ENCODE data around the gene GPR84. TPM values are rescaled to one million over a fixed set of nuclear protein-coding genes. Genes with fewer than 3 reads are reported as not detected.
"Not testable (repeated sequence)": the region's sequence is repeated elsewhere in the genome, so short reads cannot be mapped to it uniquely, and the experiment has no call there.

Gene GPR84
- total and polyA plus RNA-seq, 2 experiments from 2014 or later: not detected

GRCh38 chr12:54356951-54357356, 7.3 kb downstream of the GPR84 start:
- Histone ChIP-seq H4K20me1 (ENCODE audit: insufficient read depth) (no peaks in the 10 kb centered on the region), H3K27ac (no peak overlapping the region), H3K36me3 (ENCODE audit: low read depth) (no peaks in the 10 kb centered on the region), H3K9ac (no peak overlapping the region), H3K79me2 (ENCODE audit: insufficient read depth) (no peaks in the 10 kb centered on the region), H3K9me3 (ENCODE audit: low read depth) (no peaks in the 10 kb centered on the region), H3K4me3 (no peak overlapping the region), H3K9me2 (ENCODE audit: insufficient read depth) (no peaks in the 10 kb centered on the region), H3K4me1 (ENCODE audit: insufficient read depth) (peaks cover 37% of the 10 kb centered on the region), H3K27me3 (replicated peaks; ENCODE audit: insufficient read depth) (no peaks in the 10 kb centered on the region), H2AFZ (no peak overlapping the region), H3F3A (ENCODE audit: insufficient read depth) (peaks cover 21% of the 10 kb centered on the region), H3K4me2 (ENCODE audit: unreplicated experiment) (no peak overlapping the region)
- in situ Hi-C loops (cut with MboI): no loop called here
- no peak for DNase-seq
- no peak for TF ChIP-seq EZH2phosphoT487 (IDR thresholded peaks at IDR 0.05; ENCODE audit: insufficient read depth, low read depth)
- no peak for TF ChIP-seq EZH2 (IDR thresholded peaks at IDR 0.05; ENCODE audit: insufficient read depth, poor library complexity, severe bottlenecking)
- WGBS, 2 experiments (ENCODE audit: low coverage in 1 of 2, low lambda C conversion rate in 2 of 2, missing lambda C conversion rate in 2 of 2): 71 to 87% methylated on average over 4 of the region's 4 CpGs

DNA sequence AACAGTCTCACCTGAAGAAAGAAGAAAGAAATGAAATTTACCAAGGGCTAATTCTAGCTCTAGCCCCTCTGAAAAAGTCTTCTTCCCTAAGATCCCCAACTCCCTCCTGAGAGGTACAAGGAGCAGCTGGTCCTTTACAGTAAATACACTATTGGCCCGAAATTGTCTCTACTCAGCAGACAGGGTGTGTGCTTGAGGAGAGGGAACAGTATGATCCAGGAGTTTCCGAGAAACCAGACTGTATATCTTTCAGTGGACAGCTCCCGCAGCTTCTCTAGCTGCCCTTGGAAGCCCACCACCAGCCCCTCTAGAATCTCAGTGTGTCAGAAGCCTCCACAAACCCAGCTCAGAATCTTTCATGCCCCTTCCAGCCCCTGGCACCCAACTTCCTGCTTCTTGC, 8.1 kb downstream of the GPR84 start:
- H2AFZ ChIP-seq: no peak overlapping the region

GRCh38 chr12:54355104-54355815, 9.0 kb downstream of the GPR84 start:
- Histone ChIP-seq H3K9me3 (ENCODE audit: low read depth) (no peaks in the 10 kb centered on the region), H3K9me2 (ENCODE audit: insufficient read depth) (no peaks in the 10 kb centered on the region), H3F3A (ENCODE audit: insufficient read depth) (peaks cover 33% of the 10 kb centered on the region), H3K4me1 (ENCODE audit: insufficient read depth) (peaks cover 37% of the 10 kb centered on the region), H3K36me3 (ENCODE audit: low read depth) (peaks cover 3% of the 10 kb centered on the region; the same call in 1 of the 2 replicates), H4K20me1 (ENCODE audit: insufficient read depth) (no peaks in the 10 kb centered on the region), H3K9ac (no peak overlapping the region), H3K79me2 (ENCODE audit: insufficient read depth) (no peaks in the 10 kb centered on the region), H3K27ac (no peak overlapping the region), H3K27me3 (replicated peaks; ENCODE audit: insufficient read depth) (no peaks in the 10 kb centered on the region), H2AFZ (no peak overlapping the region), H3K4me3 (no peak overlapping the region), H3K4me2 (ENCODE audit: unreplicated experiment) (no peak overlapping the region)
- in situ Hi-C loops (cut with MboI): no loop called here
- 66 to 70% methylated on average over 6 of the region's 6 CpGs for WGBS, 2 experiments (ENCODE audit: low coverage in 1 of 2, low lambda C conversion rate in 2 of 2, missing lambda C conversion rate in 2 of 2)
- TF ChIP-seq EZH2phosphoT487 (IDR thresholded peaks at IDR 0.05; ENCODE audit: insufficient read depth, low read depth): no peak
- TF ChIP-seq EZH2 (IDR thresholded peaks at IDR 0.05; ENCODE audit: insufficient read depth, poor library complexity, severe bottlenecking): no peak
- DNase-seq: no peak

More for the DNA sequence above, 8.1 kb downstream of the GPR84 start:
- Histone ChIP-seq H3K9ac (no peak overlapping the region), H3K9me2 (ENCODE audit: insufficient read depth) (no peaks in the 10 kb centered on the region), H3F3A (ENCODE audit: insufficient read depth) (peaks cover 28% of the 10 kb centered on the region), H4K20me1 (ENCODE audit: insufficient read depth) (no peaks in the 10 kb centered on the region), H3K9me3 (ENCODE audit: low read depth) (no peaks in the 10 kb centered on the region), H3K79me2 (ENCODE audit: insufficient read depth) (no peaks in the 10 kb centered on the region), H3K4me2 (ENCODE audit: unreplicated experiment) (no peak overlapping the region), H3K27ac (no peak overlapping the region), H3K4me3 (no peak overlapping the region), H3K4me1 (ENCODE audit: insufficient read depth) (peaks cover 42% of the 10 kb centered on the region), H3K36me3 (ENCODE audit: low read depth) (no peaks in the 10 kb centered on the region), H3K27me3 (replicated peaks; ENCODE audit: insufficient read depth) (no peaks in the 10 kb centered on the region)
- 42 to 59% methylated on average over 3 of the region's 3 CpGs for WGBS, 2 experiments (ENCODE audit: low coverage in 1 of 2, low lambda C conversion rate in 2 of 2, missing lambda C conversion rate in 2 of 2)
- DNase-seq: no peak
- in situ Hi-C loops (cut with MboI): no loop called here
- TF ChIP-seq EZH2phosphoT487 (IDR thresholded peaks at IDR 0.05; ENCODE audit: insufficient read depth, low read depth): no peak
- no peak for TF ChIP-seq EZH2 (IDR thresholded peaks at IDR 0.05; ENCODE audit: insufficient read depth, poor library complexity, severe bottlenecking)

DNA sequence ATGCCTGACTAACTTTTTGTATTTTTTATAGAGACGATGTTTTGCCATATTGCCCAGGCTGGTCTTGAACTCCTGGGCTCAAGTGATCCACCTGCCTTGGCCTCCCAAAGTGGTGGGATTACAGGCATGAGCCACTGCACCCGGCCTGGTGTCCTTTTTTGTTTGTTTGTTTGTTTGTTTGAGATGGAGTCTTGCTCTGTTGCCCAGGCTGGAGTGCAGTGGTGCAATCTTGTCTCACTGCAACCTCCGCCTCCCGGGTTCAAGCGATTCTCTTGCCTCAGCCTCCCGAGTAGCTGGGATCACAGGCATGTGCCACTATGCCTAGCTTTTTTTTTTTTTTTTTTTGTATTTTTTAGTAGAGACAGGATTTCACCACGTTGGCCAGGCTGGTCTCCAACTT, 10.0 kb downstream of the GPR84 start:
- DNase-seq; in situ Hi-C loops (cut with MboI); H3K4me3 ChIP-seq; H3K4me2 ChIP-seq (ENCODE audit: unreplicated experiment); H2AFZ ChIP-seq; H3K79me2 ChIP-seq (ENCODE audit: insufficient read depth); H3K9ac ChIP-seq; H4K20me1 ChIP-seq (ENCODE audit: insufficient read depth); H3K27me3 ChIP-seq (replicated peaks; ENCODE audit: insufficient read depth); H3K27ac ChIP-seq; H3K9me2 ChIP-seq (ENCODE audit: insufficient read depth); H3K9me3 ChIP-seq (ENCODE audit: low read depth): not testable (repeated sequence)
- WGBS, 2 experiments (ENCODE audit: low coverage in 1 of 2, low lambda C conversion rate in 2 of 2, missing lambda C conversion rate in 2 of 2): 70 to 81% methylated on average over 7 of the region's 7 CpGs
- H3K4me1 ChIP-seq (ENCODE audit: insufficient read depth): peaks cover 30% of the 10 kb centered on the region
- H3F3A ChIP-seq (ENCODE audit: insufficient read depth): peaks cover 36% of the 10 kb centered on the region; the same call in 1 of the 2 replicates
- H3K36me3 ChIP-seq (ENCODE audit: low read depth): peaks cover 11% of the 10 kb centered on the region; the same call in 1 of the 2 replicates
